GM23338 (cell line): Measurements from ENCODE around the gene HEMK1. TPM values are rescaled to one million over a fixed set of nuclear protein-coding genes. Genes with fewer than 3 reads are reported as not detected.

Experiments
- CREB1 ChIP-seq: fragments of 250-450 bp; sonication (Bioruptor Pico); IDR thresholded peaks from 2 replicates; pipeline ENCODE4 v1.5.0; 2020; ENCODE audit warnings: low read depth, mild to moderate bottlenecking, moderate library complexity
- EZH2 ChIP-seq: fragments of 200-600 bp; sonication (generic); IDR thresholded peaks from one replicate; pipeline ENCODE4 v1.8.0; 2017; ENCODE audit warnings: antibody characterized with exemption, mild to moderate bottlenecking, low read depth; ENCODE audit not compliant: unreplicated experiment
- EZH2phosphoT487 ChIP-seq: fragments of 200-600 bp; sonication (generic); IDR thresholded peaks from one replicate; pipeline ENCODE4 v1.8.1; 2018; ENCODE audit warnings: antibody characterized with exemption; ENCODE audit not compliant: unreplicated experiment
- JUNB ChIP-seq: IDR thresholded peaks from one replicate; pipeline ENCODE4 v1.6.1; 2016; ENCODE audit warnings: antibody characterized with exemption; ENCODE audit not compliant: unreplicated experiment
- POLR2AphosphoS5 ChIP-seq: IDR thresholded peaks from 2 replicates; pipeline ENCODE4 v1.6.1; 2016; ENCODE audit warnings: antibody characterized with exemption, low read depth
- ZNF462 ChIP-seq: fragments of 250-450 bp; sonication (Bioruptor Pico); IDR thresholded peaks from 2 replicates; pipeline ENCODE4 v1.5.0; 2020; ENCODE audit warnings: mild to moderate bottlenecking, moderate library complexity
- polyA plus RNA-seq: library from polyadenylated mRNA; unstranded; fragments of >200 nt; fragmentation: Nextera tagmentation; extraction: Ambion mirVana; gene quantifications from 2 replicates; pipeline ENCODE4 v1.2.1, GENCODE V29; 2016
- total RNA-seq: library from RNA; depleted of rRNA; stranded (reverse); fragments of >200 nt; shearing (Covaris generic); gene quantifications from 2 replicates; pipeline ENCODE4 v1.2.3, GENCODE V29; 2014
- TF ChIP-seq, protein P1 (sequence below): IDR thresholded peaks from one replicate; pipeline ENCODE4 v1.6.1; 2018; ENCODE audit warnings: antibody characterized with exemption; ENCODE audit not compliant: unreplicated experiment

The HEMK1 gene
- total and polyA plus RNA-seq, 2 experiments from 2014 or later: 5.6 to 10.1 TPM

DNA sequence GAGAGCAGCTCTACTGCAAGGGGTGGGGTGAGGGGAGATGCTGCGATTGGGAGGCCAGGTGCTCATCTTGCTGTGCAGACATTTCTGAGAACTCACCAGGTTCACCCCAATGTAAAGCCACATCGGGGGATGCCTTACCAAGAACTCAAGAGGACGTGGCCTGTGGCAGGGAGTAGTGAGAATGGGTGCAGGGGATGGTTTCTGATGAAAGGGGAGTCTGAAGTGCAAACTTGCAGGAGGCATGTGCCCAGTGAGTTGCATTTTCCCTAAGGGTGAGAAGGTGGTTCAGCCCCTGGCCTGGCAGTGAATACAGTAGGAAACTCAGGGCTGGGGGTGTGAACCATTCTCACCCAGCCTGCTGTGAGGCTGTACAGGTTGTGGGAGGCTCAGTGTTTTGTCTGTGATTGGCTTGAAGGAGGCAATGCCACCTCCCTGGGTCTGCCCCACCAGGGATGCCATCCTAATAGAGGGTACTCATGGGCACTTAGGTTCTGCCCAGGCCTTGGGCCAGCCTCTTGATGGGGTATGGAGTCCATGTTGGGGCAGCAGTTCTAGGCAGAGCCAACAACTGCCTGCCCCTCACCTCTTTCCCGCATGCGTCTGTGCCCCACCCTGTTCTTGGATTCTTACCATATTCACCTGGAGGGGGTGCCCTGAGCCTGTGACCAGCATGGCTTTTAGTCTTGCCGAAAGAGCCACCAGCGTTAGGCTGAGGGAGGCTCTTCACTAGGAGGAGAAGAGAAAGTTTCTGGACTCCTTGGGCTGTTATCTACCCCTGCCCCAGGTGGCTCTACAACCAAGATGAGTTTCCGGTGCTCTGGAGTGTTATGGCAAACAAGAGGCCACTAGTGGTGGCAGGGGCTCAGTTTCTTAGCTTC lies 4.5 kb downstream of the HEMK1 start (continued):
- TF ChIP-seq ZNF462 (no peak), POLR2AphosphoS5 (no peak), JUNB (no peak), EZH2phosphoT487 (no peak), CREB1 (CRISPR knock-in tag) (no peak), EZH2 (no peak)
- TF ChIP-seq, protein P1, sequence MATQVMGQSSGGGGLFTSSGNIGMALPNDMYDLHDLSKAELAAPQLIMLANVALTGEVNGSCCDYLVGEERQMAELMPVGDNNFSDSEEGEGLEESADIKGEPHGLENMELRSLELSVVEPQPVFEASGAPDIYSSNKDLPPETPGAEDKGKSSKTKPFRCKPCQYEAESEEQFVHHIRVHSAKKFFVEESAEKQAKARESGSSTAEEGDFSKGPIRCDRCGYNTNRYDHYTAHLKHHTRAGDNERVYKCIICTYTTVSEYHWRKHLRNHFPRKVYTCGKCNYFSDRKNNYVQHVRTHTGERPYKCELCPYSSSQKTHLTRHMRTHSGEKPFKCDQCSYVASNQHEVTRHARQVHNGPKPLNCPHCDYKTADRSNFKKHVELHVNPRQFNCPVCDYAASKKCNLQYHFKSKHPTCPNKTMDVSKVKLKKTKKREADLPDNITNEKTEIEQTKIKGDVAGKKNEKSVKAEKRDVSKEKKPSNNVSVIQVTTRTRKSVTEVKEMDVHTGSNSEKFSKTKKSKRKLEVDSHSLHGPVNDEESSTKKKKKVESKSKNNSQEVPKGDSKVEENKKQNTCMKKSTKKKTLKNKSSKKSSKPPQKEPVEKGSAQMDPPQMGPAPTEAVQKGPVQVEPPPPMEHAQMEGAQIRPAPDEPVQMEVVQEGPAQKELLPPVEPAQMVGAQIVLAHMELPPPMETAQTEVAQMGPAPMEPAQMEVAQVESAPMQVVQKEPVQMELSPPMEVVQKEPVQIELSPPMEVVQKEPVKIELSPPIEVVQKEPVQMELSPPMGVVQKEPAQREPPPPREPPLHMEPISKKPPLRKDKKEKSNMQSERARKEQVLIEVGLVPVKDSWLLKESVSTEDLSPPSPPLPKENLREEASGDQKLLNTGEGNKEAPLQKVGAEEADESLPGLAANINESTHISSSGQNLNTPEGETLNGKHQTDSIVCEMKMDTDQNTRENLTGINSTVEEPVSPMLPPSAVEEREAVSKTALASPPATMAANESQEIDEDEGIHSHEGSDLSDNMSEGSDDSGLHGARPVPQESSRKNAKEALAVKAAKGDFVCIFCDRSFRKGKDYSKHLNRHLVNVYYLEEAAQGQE: no peak
